Measurements from ENCODE around the gene OR56A5.

Gene OR56A5

DNA sequence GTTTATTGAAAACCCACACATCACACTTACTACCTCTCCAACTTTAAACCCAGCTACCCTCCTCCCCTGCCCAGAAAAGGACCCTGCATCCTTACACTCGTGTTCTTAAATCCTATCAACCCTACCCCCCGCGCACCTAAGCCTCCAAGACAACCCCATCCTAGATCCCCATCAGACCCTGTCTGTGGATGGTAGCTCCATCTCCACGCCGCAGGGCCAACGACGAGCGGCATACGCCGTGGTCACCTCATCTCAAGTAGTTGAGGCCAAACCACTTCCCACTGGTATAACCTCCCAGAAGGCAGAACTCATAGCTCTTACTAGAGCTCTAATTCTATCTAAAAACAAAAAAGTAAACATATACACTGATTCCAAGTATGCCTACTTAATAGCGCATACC, 35.6 kb downstream of the OR56A5 start:
- no peak for DNase-seq (ENCODE audit: low read depth)

DNA sequence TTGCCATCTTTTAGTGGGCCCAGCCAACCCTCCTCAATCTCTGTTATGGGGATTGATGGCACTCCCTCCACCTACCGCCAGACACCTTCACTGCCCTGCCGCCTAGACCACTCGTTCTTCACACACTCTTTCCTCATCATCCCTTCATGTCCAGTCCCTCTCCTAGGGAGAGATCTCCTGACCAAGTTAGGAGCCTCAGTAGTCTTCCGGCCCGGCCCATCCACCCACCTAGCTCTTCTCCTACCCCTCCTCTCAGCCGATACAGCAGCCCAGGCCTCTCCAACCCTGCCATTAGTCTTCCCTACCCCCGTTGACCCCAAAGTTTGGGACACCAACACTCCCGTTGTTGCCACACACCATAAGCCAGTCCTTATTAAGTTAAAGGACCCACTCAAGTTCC, 37.2 kb downstream of the OR56A5 start:
- no peak for DNase-seq (ENCODE audit: low read depth)

- no peak for DNase-seq (ENCODE audit: low read depth)
These were observed 37.7 kb downstream of the OR56A5 start for GRCh38 chr11:5930614-5931013.

DNA sequence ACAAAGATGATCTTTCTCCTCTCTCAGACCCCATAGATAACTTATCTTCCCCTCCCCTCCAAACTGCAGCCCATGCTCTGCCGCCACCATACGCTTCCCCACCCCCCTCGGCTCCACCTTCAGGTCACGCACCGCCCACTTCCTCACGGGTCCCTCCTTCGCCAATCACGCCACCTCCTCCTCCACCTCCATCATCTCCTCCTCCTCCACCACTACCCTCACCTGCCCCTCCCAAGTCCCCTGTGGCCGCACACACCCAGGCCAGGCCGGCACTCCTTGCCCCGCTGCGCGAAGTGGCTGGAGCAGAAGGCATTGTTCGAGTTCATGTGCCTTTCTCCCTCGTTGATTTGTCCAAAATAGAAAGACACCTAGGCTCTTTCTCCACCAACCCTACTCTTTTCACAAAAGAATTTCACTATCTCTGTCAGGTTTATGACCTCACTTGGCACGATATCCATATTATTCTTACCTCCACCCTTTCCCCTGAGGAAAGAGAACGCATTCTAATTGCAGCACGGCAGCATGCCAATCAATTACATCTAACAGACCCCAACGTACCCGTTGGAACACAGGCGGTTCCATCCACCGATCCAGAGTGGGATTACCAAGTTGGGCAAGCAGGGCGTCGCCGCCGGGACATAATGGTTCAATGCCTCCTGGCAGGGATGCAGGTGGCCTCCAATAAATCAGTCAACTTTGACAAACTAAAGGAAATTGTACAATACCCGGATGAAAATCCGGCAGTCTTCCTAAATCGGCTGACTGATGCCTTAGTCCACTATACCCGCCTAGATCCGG, 38.5 kb downstream of the OR56A5 start:
- no peak for DNase-seq (ENCODE audit: low read depth)

- DNase-seq (ENCODE audit: low read depth): no peak
These were observed 39.5 kb downstream of the OR56A5 start for GRCh38 chr11:5928811-5929210.

- no peak for DNase-seq (ENCODE audit: low read depth)
These were observed 40.0 kb downstream of the OR56A5 start for GRCh38 chr11:5928271-5928670.

- DNase-seq (ENCODE audit: low read depth): no peak
These were observed 44.5 kb downstream of the OR56A5 start for GRCh38 chr11:5923794-5924193.

GRCh38 chr11:5923427-5923776, 44.9 kb downstream of the OR56A5 start:
- DNase-seq (ENCODE audit: low read depth): no peak

DNA sequence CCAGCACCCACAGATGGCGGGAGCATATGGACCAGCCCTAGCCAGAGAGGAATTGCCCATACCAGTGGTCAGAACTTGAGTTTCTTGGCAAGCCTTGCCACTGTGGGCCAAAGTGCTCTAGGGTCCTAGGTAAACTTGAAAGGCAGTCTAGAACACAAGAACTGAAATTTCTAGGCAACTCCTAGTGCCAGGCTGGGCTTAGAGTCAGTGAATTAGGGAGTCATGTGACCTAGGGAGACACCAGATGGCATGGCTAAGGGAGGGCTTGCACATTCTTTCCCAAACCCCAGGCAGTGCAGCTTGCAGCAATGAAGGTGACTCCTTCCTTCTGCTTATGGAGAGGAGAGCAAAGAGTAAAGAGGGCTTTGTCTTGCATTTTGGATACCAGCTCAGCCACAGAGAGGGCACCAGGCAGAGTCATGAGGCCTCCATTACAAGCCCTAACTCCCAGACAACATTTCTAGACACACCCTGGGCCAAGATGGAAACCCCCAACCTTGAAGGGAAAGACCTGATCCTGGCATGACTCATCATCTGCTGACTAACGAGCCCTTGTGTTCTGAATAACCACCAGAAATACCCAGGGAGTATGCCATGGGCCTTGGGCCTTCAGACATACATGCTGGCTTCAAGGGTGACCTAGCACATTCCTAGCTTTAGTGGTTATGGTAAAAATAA, 45.4 kb downstream of the OR56A5 start:
- DNase-seq (ENCODE audit: low read depth): no peak

Data from activated T-helper 1 cell treated with Interleukin-2 at 50 U/mL for 16 hours (primary cell).